Heart left ventricle (tissue), 16 donors: Measurements from ENCODE around the gene SPZ1. TPM values are rescaled to one million over a fixed set of nuclear protein-coding genes. Genes with fewer than 3 reads are reported as not detected.

Source experiments
- ATAC-seq, 4 donors: fragments of 200-7000 bp; cut with Tn5 transposase; one replicate each; pipeline ENCODE4 v1.9.1; 2020 to 2022; ENCODE audit warnings: moderate library complexity in 4 of 4, mild to moderate bottlenecking in 3 of 4, moderate number of reproducible peaks in 1 of 4
- DNase-seq, 5 donors: peaks; one replicate each; pipeline ENCODE4 v3.0.0-alpha.2; 2020
- H3K27ac ChIP-seq, 12 donors: fragments of 200-600 bp; sonication (generic) in 4 of 12; one replicate each; pipeline versions ENCODE4 v1.5.0 to v1.8.0; 2016 to 2022; ENCODE audit warnings: mild to moderate bottlenecking in 2 of 12
- H3K27me3 ChIP-seq, 9 donors: fragments of 200-600 bp; sonication (generic) in 2 of 9; one replicate each; pipeline versions ENCODE4 v1.5.1 to v1.8.0; 2016 to 2022; ENCODE audit warnings: mild to moderate bottlenecking in 3 of 9
- H3K36me3 ChIP-seq, 9 donors: fragments of 200-600 bp; sonication (generic) in 2 of 9; one replicate each; pipeline versions ENCODE4 v1.5.0 to v1.8.0; 2018 to 2022; ENCODE audit warnings: mild to moderate bottlenecking in 2 of 9
- H3K4me1 ChIP-seq, 12 donors: fragments of 200-600 bp; sonication (generic) in 4 of 12; one replicate each; pipeline versions ENCODE4 v1.5.0 to v1.8.0; 2016 to 2022; ENCODE audit warnings: mild to moderate bottlenecking in 3 of 12
- H3K4me3 ChIP-seq, 12 donors: fragments of 200-600 bp; sonication (generic) in 4 of 12; one replicate each; pipeline versions ENCODE4 v1.5.0 to v1.8.0; 2017 to 2022; ENCODE audit warnings: mild to moderate bottlenecking in 9 of 12, moderate library complexity in 4 of 12
- H3K9me3 ChIP-seq, 12 donors: fragments of 200-600 bp; sonication (generic) in 4 of 12; one replicate each; pipeline versions ENCODE4 v1.5.0 to v1.8.0; 2016 to 2022; ENCODE audit warnings: mild to moderate bottlenecking in 1 of 12
- CTCF ChIP-seq, 12 donors: fragments of 200-600 bp; sonication (generic) in 4 of 12; IDR thresholded peaks; one replicate each; pipeline versions ENCODE4 v1.5.0 to v1.8.0; 2018 to 2022; ENCODE audit warnings: antibody characterized with exemption in 12 of 12, mild to moderate bottlenecking in 5 of 12
- POLR2A ChIP-seq, 2 donors: fragments of 450-650 bp; IDR thresholded peaks; one replicate each; pipeline ENCODE4 v1.6.1; 2017; ENCODE audit warnings: antibody characterized with exemption in 2 of 2, mild to moderate bottlenecking in 2 of 2, moderate library complexity in 2 of 2
- WGBS, 4 donors: extraction: QIAGEN DNeasy Blood & Tissue Kit in 2 of 4; methylation state at CpG; one replicate each; pipeline versions ENCODE4 v1.1.5 to v1.1.7; 2013 to 2018; 5-methylcytosine and 5-hydroxymethylcytosine counted together
- intact Hi-C, 10 donors: fragments of 100-400 bp; cut with DNase I; formaldehyde crosslinking; loops; one replicate each; pipeline versions ENCODE4 v1.11.1 to v1.14.2; 2022
- polyA plus RNA-seq, 2 donors: library from polyadenylated mRNA; stranded (reverse); fragments of 200-250 nt; gene quantifications; one replicate each; pipeline ENCODE4 v1.2.3, GENCODE V29; 2013
- total RNA-seq, 9 donors: library from RNA; depleted of rRNA in 2 of 9; stranded (reverse); fragments of >200 nt in 2 of 9; fragmentation: NEBNext Ultra II Directional in 3 of 9; extraction: Animal tissue kit (Norgen Biotek cat#: 25700) in 3 of 9; gene quantifications; one replicate each; pipeline versions ENCODE4 v1.1.0 to v1.2.4, GENCODE V29; 2016 to 2023
- donor health status: ischemic (EF 13 %, LVEDD 7.1; RV severe dilation, severe dysfunction).
- donor health status: healthy with polysubstance abuse.
- donor health status: DM: no; HTN: yes; CAD: no.
- donor health status: DM: no; HTN: no; CAD: no.
- donor health status: ischemic (EF 25% LVEDD 6.9; RV normal size, moderate dysfunction).
- donor health status: ischemic (EF 25% LVEDD 5.7; RV mildly dilated, moderate dysfunction).
- donor health status: healthy.
- donor health status: DM: yes; HTN: yes; CAD: no.
- donor health status: ischemic (EF 35%, LVEDD 5.7; RV mildly dilated, moderate dysfunction).
- donor health status: nonischemic (EF 11% LVEDD 7.7; RV severe dilation, severe dysfunction).
- donor health status: DM: yes; HTN: yes; CAD: no.
- donor health status: PGD.
- donor health status: ischemic (EF 29% LVEDD 5.4; RV normal size, mild dysfunction).
- donor health status: nonischemic (EF 23%, LVEDD 6.1; RV moderate dilation, normal function).

Gene SPZ1
- total and polyA plus RNA-seq, 11 donors = not detected

GRCh38 chr5:80308526-80308925, 11.3 kb upstream of the SPZ1 start:
- no peak for ATAC-seq
- intact Hi-C loops = loop anchor here in 2 of 10 donors (2.0 to 5.0 kb wide), 2 partner anchors 216 to 218 kb away; no protein-coding TSS in a partner anchor
- 76 to 81% (median 80%) methylated on average over 11 of the region's 11 CpGs for WGBS, 4 donors

GRCh38 chr5:80309871-80310665, 9.7 kb upstream of the SPZ1 start:
- no peak for ATAC-seq
- peaks cover 0 to 5% (median 0%) of the 10 kb centered on the region in 12 donors for H3K9me3 ChIP-seq
- H3K27ac ChIP-seq = no peak overlapping the region
- no peaks in the 10 kb centered on the region for H3K36me3 ChIP-seq
- no peaks in the 10 kb centered on the region for H3K4me1 ChIP-seq
- no peak for DNase-seq
- no peaks in the 10 kb centered on the region for H3K27me3 ChIP-seq
- no peak overlapping the region for H3K4me3 ChIP-seq
- intact Hi-C loops = loop anchor here in 3 of 10 donors (2.0 to 10.0 kb wide), 3 partner anchors 218 to 765 kb away; no protein-coding TSS in a partner anchor
- TF ChIP-seq POLR2A (IDR thresholded peaks at IDR 0.05) (no peak), CTCF (IDR thresholded peaks at IDR 0.05) (no peak)
- 82 to 94% (median 88%) methylated on average over 13 to 34 of the region's 34 CpGs for WGBS, 4 donors

More at GRCh38 chr5:80308526-80308925, 11.3 kb upstream of the SPZ1 start:
- Histone ChIP-seq H3K27me3 (no peaks in the 10 kb centered on the region), H3K36me3 (no peaks in the 10 kb centered on the region), H3K9me3 (peaks cover 0 to 5% (median 0%) of the 10 kb centered on the region in 12 donors), H3K4me1 (no peaks in the 10 kb centered on the region), H3K4me3 (no peak overlapping the region), H3K27ac (no peak overlapping the region)
- no peak for DNase-seq
- TF ChIP-seq POLR2A (IDR thresholded peaks at IDR 0.05) (no peak), CTCF (IDR thresholded peaks at IDR 0.05) (no peak)

- Histone ChIP-seq H3K4me1 (no peaks in the 10 kb centered on the region), H3K27me3 (no peaks in the 10 kb centered on the region), H3K9me3 (peaks cover 0 to 3% (median 0%) of the 10 kb centered on the region in 12 donors), H3K27ac (no peak overlapping the region), H3K36me3 (no peaks in the 10 kb centered on the region), H3K4me3 (no peak overlapping the region)
- no peak for ATAC-seq
- no peak for TF ChIP-seq CTCF (IDR thresholded peaks at IDR 0.05)
- no peak for TF ChIP-seq POLR2A (IDR thresholded peaks at IDR 0.05)
- intact Hi-C loops = loop anchor here in 1 of 10 donors (10.0 kb wide), 1 partner anchor 770 kb away; no protein-coding TSS in a partner anchor
- no peak for DNase-seq
- WGBS, 4 donors = 76 to 89% (median 86%) methylated on average over 1 of the region's 1 CpG
These were observed 4.6 kb upstream of the SPZ1 start for GRCh38 chr5:80315244-80315643.

- ATAC-seq (no peak), DNase-seq (peak in 1 of 5 donors; percentile 40)
- TF ChIP-seq CTCF (IDR thresholded peaks at IDR 0.05) (no peak), POLR2A (IDR thresholded peaks at IDR 0.05) (no peak)
- H3K27ac ChIP-seq = no peak overlapping the region
- WGBS, 4 donors = 28 to 51% (median 37%) methylated on average over 1 of the region's 1 CpG
- no peaks in the 10 kb centered on the region for H3K27me3 ChIP-seq
- H3K36me3 ChIP-seq = no peaks in the 10 kb centered on the region
- H3K4me1 ChIP-seq = no peaks in the 10 kb centered on the region
- H3K9me3 ChIP-seq = no peaks in the 10 kb centered on the region
- intact Hi-C loops = loop anchor here in 1 of 10 donors (10.0 kb wide), 1 partner anchor 773 kb away; no protein-coding TSS in a partner anchor
- H3K4me3 ChIP-seq = no peak overlapping the region
These were observed 1.6 kb upstream of the SPZ1 start for GRCh38 chr5:80318212-80318611.
